Measurements from ENCODE around the gene GRIK4.

DNA sequence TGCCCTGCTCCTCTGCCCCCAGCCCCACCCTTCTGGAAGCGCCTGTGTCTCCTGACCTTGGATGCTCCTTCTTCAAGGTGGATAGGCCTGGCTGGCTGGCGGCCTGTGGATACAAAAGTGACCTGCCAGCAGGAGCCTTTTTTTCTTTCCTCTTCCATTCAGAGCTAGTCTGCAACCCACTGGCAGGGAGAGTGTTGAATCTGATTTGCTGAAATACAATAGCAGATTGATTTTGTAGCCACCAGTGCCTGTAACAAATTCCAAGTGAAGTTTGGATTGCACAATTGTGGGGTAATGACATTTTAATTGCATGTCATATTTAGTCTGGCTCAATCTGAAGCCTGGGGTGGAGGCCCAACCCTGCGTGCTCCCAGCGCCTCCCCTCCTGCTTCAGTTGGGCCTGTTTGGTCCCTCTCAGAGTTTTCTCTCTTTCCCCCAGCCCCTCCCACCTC lies 97.2 kb downstream of the GRIK4 start:
- TF ChIP-seq, protein P1, sequence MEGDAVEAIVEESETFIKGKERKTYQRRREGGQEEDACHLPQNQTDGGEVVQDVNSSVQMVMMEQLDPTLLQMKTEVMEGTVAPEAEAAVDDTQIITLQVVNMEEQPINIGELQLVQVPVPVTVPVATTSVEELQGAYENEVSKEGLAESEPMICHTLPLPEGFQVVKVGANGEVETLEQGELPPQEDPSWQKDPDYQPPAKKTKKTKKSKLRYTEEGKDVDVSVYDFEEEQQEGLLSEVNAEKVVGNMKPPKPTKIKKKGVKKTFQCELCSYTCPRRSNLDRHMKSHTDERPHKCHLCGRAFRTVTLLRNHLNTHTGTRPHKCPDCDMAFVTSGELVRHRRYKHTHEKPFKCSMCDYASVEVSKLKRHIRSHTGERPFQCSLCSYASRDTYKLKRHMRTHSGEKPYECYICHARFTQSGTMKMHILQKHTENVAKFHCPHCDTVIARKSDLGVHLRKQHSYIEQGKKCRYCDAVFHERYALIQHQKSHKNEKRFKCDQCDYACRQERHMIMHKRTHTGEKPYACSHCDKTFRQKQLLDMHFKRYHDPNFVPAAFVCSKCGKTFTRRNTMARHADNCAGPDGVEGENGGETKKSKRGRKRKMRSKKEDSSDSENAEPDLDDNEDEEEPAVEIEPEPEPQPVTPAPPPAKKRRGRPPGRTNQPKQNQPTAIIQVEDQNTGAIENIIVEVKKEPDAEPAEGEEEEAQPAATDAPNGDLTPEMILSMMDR (IDR thresholded peaks at IDR 0.05; ENCODE audit: insufficient read depth, low read length), result no peak
- TF ChIP-seq POLR2AphosphoS5 (IDR thresholded peaks at IDR 0.05; ENCODE audit: low read depth) (no peak), GABPA (IDR thresholded peaks at IDR 0.05; ENCODE audit: low read depth) (no peak)
